ENCODE data around the gene VIPR2. TPM values are rescaled to one million over a fixed set of nuclear protein-coding genes. Genes with fewer than 3 reads are reported as not detected.

The VIPR2 gene
- total RNA-seq, 4 donors from 2014 or later = 1.8 to 3.7 (median 2.7) TPM

DNA sequence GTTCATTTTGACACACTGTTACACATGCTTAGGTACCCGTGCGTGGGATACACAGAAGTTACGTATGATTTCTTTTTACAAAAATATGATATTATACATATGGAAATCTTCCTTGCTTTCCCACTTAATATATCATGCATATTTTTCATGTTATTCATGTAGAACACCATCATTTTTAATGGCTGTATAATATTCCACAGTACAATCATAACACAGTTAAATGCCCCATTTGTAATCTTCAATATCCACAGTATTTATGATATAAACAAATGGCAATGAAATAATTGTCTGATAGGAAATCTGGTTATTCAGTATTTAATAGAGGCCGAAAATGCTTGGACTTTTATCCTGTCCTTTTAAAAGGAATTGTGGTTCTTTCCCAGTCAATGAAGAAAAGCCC is 23.2 kb downstream of the VIPR2 start:
- no peak overlapping the region for H3K27ac ChIP-seq
- TF ChIP-seq EP300 (IDR thresholded peaks at IDR 0.05; ENCODE audit: low read depth) (no peak), POLR2AphosphoS5 (IDR thresholded peaks at IDR 0.05) (no peak), POLR2A (IDR thresholded peaks at IDR 0.05) (no peak)
- TF ChIP-seq, protein P1, sequence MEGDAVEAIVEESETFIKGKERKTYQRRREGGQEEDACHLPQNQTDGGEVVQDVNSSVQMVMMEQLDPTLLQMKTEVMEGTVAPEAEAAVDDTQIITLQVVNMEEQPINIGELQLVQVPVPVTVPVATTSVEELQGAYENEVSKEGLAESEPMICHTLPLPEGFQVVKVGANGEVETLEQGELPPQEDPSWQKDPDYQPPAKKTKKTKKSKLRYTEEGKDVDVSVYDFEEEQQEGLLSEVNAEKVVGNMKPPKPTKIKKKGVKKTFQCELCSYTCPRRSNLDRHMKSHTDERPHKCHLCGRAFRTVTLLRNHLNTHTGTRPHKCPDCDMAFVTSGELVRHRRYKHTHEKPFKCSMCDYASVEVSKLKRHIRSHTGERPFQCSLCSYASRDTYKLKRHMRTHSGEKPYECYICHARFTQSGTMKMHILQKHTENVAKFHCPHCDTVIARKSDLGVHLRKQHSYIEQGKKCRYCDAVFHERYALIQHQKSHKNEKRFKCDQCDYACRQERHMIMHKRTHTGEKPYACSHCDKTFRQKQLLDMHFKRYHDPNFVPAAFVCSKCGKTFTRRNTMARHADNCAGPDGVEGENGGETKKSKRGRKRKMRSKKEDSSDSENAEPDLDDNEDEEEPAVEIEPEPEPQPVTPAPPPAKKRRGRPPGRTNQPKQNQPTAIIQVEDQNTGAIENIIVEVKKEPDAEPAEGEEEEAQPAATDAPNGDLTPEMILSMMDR (IDR thresholded peaks at IDR 0.05) = no peak
- no peak for DNase-seq
- in situ Hi-C loops (cut with MboI; ENCODE audit: low pct_ligation_motif_present in 1 of 4, low pct_unique_long_range_greater_than_20kb in 1 of 4, low sequenced_read_pairs in 3 of 4) = no loop called here
- H3K9me3 ChIP-seq = no peaks in the 10 kb centered on the region
- intact Hi-C loops (cut with DNase I; ENCODE audit: low total_unique reads) = no loop called here
- H3K4me3 ChIP-seq = no peak overlapping the region
- H3K27me3 ChIP-seq = peaks cover 6% of the 10 kb centered on the region
- no peaks in the 10 kb centered on the region for H3K4me1 ChIP-seq
- H3K36me3 ChIP-seq = no peaks in the 10 kb centered on the region
- WGBS, 2 donors (ENCODE audit: low coverage in 1 of 2) = 94 to 100% methylated on average over 1 to 4 of the region's 4 CpGs

DNA sequence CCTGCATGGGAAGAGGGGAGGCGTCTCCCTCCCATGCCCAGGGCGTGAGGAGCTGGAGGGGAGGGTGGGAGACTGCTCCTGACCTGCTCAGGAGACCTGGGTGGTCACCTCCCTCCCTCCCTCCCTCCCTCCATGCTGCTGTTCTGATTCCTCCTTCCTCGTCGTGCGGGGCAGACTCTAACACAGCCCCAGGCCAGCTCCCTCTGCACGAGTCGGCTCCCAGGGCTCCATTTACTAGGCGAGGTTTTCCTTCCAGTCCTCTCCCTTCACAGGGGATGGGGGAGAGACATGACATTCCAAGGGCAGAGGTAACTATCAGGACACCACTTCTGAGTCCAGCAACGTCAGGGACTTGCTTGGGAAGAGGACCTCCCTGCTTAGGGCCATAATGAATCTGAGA is 23.6 kb downstream of the VIPR2 start:
- Histone ChIP-seq H3K4me3 (no peak overlapping the region), H3K4me1 (no peaks in the 10 kb centered on the region), H3K36me3 (no peaks in the 10 kb centered on the region), H3K27me3 (peaks cover 6% of the 10 kb centered on the region), H3K27ac (no peak overlapping the region), H3K9me3 (no peaks in the 10 kb centered on the region)
- intact Hi-C loops (cut with DNase I; ENCODE audit: low total_unique reads) = no loop called here
- no peak for DNase-seq
- WGBS, 2 donors (ENCODE audit: low coverage in 1 of 2) = 73% methylated on average over 9 of the region's 9 CpGs; no CpG with 5 or more reads in 1 of the 2 donors
- in situ Hi-C loops (cut with MboI; ENCODE audit: low pct_ligation_motif_present in 1 of 4, low pct_unique_long_range_greater_than_20kb in 1 of 4, low sequenced_read_pairs in 3 of 4) = no loop called here
- TF ChIP-seq EP300 (IDR thresholded peaks at IDR 0.05; ENCODE audit: low read depth) (no peak), POLR2A (IDR thresholded peaks at IDR 0.05) (no peak)

DNA sequence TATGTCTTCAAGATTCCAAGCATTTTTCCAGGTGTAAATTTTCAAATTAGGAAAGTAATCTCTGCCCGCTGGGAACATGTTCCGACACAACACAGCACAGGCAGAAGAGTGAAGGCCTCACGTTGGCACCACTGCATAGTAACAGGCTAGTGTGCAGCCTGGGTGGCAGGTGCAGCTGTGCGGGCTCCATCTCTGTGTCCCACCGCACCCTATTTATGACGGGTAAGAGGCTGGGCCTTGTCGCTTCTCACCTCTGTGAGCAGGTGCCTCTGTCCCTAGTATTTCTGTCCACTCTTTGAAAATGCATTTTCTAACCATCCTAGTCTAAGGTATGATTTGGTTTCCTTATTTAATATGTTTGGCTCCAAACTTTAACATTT is 24.1 kb downstream of the VIPR2 start:
- Histone ChIP-seq H3K27ac (no peak overlapping the region), H3K36me3 (no peaks in the 10 kb centered on the region), H3K4me1 (no peaks in the 10 kb centered on the region), H3K27me3 (peaks cover 6% of the 10 kb centered on the region), H3K4me3 (no peak overlapping the region), H3K9me3 (no peaks in the 10 kb centered on the region)
- in situ Hi-C loops (cut with MboI; ENCODE audit: low pct_ligation_motif_present in 1 of 4, low pct_unique_long_range_greater_than_20kb in 1 of 4, low sequenced_read_pairs in 3 of 4) (no loop called here), intact Hi-C loops (cut with DNase I; ENCODE audit: low total_unique reads) (no loop called here)
- no peak for DNase-seq
- 76 to 90% methylated on average over 2 to 7 of the region's 7 CpGs for WGBS, 2 donors (ENCODE audit: low coverage in 1 of 2)
- TF ChIP-seq POLR2A (IDR thresholded peaks at IDR 0.05) = no peak
- TF ChIP-seq POLR2AphosphoS5 (IDR thresholded peaks at IDR 0.05) = no peak
- no peak for TF ChIP-seq EP300 (IDR thresholded peaks at IDR 0.05; ENCODE audit: low read depth)

DNA sequence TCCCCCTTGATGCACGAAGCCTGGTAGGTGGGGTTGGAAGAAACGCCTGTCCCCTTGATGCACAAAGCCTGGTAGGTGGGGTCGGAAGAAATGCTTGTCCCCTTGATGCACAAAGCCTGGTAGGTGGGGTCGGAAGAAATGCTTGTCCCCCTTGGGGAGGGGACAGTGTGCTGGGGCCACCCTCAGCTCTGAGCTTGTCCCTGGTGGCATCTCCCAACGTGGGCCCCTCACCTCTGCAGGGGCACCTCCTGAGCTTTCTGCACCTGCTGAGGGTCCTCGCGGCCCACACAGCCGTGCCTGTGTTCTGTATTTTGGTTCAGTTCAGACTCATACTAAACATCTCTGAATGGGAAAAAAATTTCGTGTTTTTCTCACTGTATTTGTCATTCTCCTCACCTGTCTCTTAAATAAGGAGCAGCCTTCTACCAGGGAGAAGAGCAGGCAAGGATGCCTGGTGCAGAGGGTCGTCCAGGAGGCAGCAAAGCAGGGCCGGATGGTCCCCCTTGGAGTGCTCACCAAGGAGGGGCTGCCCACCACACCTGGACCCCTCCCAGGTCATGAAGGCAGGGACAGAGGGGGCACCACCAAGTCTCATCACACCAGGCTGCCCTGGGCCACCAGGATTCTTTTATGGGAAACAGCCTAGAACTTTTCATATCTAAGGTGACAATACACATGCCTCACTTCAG is 24.7 kb downstream of the VIPR2 start:
- H3K36me3 ChIP-seq = no peaks in the 10 kb centered on the region
- DNase-seq = no peak
- intact Hi-C loops (cut with DNase I; ENCODE audit: low total_unique reads) = no loop called here
- in situ Hi-C loops (cut with MboI; ENCODE audit: low pct_ligation_motif_present in 1 of 4, low pct_unique_long_range_greater_than_20kb in 1 of 4, low sequenced_read_pairs in 3 of 4) = no loop called here
- no peak overlapping the region for H3K4me3 ChIP-seq
- 77% methylated on average over 11 of the region's 11 CpGs; no CpG with 5 or more reads in 1 of the 2 donors for WGBS, 2 donors (ENCODE audit: low coverage in 1 of 2)
- H3K27me3 ChIP-seq = peaks cover 6% of the 10 kb centered on the region
- H3K9me3 ChIP-seq = no peaks in the 10 kb centered on the region
- TF ChIP-seq POLR2AphosphoS5 (IDR thresholded peaks at IDR 0.05) (no peak), EP300 (IDR thresholded peaks at IDR 0.05; ENCODE audit: low read depth) (no peak), POLR2A (IDR thresholded peaks at IDR 0.05) (no peak)
- TF ChIP-seq, protein P1 (IDR thresholded peaks at IDR 0.05) = no peak
- peaks cover 0 to 2% (median 0%) of the 10 kb centered on the region in 4 donors for H3K4me1 ChIP-seq
- H3K27ac ChIP-seq = no peak overlapping the region

DNA sequence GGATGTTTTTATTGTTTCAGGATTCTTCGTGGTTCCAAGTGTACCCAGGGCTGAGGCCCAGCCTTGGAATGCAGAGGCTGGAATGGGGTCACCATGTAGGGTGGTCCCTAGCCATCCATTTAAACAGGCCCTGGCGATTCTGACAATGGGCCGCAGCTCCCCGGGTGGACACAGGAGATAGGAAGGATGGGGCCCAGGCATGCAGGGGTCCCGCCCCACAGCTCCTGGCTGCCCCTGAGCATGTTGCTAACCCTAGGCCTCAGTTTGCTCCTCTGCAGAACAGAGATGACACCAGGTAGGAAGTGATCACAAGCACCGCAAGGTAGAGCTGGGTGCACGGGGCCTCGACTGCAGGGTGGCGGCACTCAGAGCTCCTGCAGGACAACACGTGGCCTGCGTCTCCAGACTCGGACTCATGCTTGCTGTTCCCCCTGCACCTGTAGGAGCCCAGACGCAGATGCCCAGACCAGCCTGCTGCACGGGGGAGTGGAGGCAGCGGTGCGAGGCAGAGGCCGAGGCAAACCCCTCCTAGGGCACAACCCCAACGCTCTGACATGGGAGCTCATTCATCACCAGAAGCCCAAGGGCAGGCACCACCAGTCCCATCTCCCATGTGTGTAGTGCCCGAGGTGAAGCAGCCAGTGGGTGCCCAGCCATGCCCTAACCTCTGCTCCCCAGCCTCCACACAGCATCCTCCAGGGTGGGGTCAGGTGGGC is 25.5 kb downstream of the VIPR2 start:
- peaks cover 0 to 7% (median 0%) of the 10 kb centered on the region in 4 donors for H3K4me1 ChIP-seq
- H3K27me3 ChIP-seq = peaks cover 6% of the 10 kb centered on the region
- WGBS, 2 donors (ENCODE audit: low coverage in 1 of 2) = 90% methylated on average over 19 of the region's 19 CpGs; no CpG with 5 or more reads in 1 of the 2 donors
- H3K4me3 ChIP-seq = no peak overlapping the region
- in situ Hi-C loops (cut with MboI; ENCODE audit: low pct_ligation_motif_present in 1 of 4, low pct_unique_long_range_greater_than_20kb in 1 of 4, low sequenced_read_pairs in 3 of 4) (no loop called here), intact Hi-C loops (cut with DNase I; ENCODE audit: low total_unique reads) (no loop called here)
- DNase-seq = no peak
- H3K9me3 ChIP-seq = no peaks in the 10 kb centered on the region
- H3K27ac ChIP-seq = no peak overlapping the region
- TF ChIP-seq, protein P1 (IDR thresholded peaks at IDR 0.05) = no peak
- TF ChIP-seq EP300 (IDR thresholded peaks at IDR 0.05; ENCODE audit: low read depth) (no peak), POLR2A (IDR thresholded peaks at IDR 0.05) (no peak), POLR2AphosphoS5 (IDR thresholded peaks at IDR 0.05) (no peak)
- no peaks in the 10 kb centered on the region for H3K36me3 ChIP-seq
